A673 (cell line): Measurements from ENCODE around the gene RAB28. TPM values are rescaled to one million over a fixed set of nuclear protein-coding genes. Genes with fewer than 3 reads are reported as not detected.

Experiments
- BruUV-seq: library from RNA; stranded (reverse); fragments of 400-500 nt; replicated peaks from 2 replicates; lab custom pipeline; 2021; lab: Mats Ljungman, UMichigan
- CTCF ChIA-PET: fragments of 300-600 bp; sonication (Branson Sonifier 250); formaldehyde crosslinking; loops from one replicate; lab custom pipeline; 2022; ENCODE audit warnings: antibody characterized with exemption; lab: Charles Lee
- POLR2A ChIA-PET: fragments of 300-600 bp; sonication (Branson Sonifier 250); formaldehyde crosslinking; loops from one replicate; lab custom pipeline; 2022; ENCODE audit warnings: antibody characterized with exemption; ENCODE audit not compliant: low non-redundant PET; lab: Charles Lee
- DNase-seq: peaks from one replicate; pipeline ENCODE4 v3.0.0-alpha.2; 2015; ENCODE audit warnings: low spot score
- H3K27ac ChIP-seq: fragments of 200-600 bp; sonication (generic); 2 replicates; pipeline ENCODE4 v1.5.1; 2016; ENCODE audit warnings: mixed run types, low read depth, mild to moderate bottlenecking, mixed read lengths, antibody characterized with exemption, low read length; ENCODE audit not compliant: poor library complexity, severe bottlenecking
- H3K27me3 ChIP-seq: fragments of 200-600 bp; sonication (generic); replicated peaks from 2 replicates; pipeline ENCODE4 v1.6.1; 2017; ENCODE audit warnings: mixed run types, low read depth, mild to moderate bottlenecking, mixed read lengths, antibody characterized with exemption, low read length; ENCODE audit not compliant: insufficient read depth, poor library complexity
- H3K36me3 ChIP-seq: fragments of 200-600 bp; sonication (generic); 2 replicates; pipeline ENCODE4 v1.6.1; 2016; ENCODE audit warnings: mixed run types, mild to moderate bottlenecking, mixed read lengths, antibody characterized with exemption, low read length; ENCODE audit not compliant: insufficient read depth, poor library complexity, severe bottlenecking
- H3K4me1 ChIP-seq: fragments of 200-600 bp; sonication (generic); 2 replicates; pipeline ENCODE4 v1.6.1; 2017; ENCODE audit warnings: mixed run types, mild to moderate bottlenecking, mixed read lengths, antibody characterized with exemption, low read length; ENCODE audit not compliant: insufficient read depth, poor library complexity, severe bottlenecking
- H3K4me3 ChIP-seq: fragments of 200-600 bp; sonication (generic); 2 replicates; pipeline ENCODE4 v1.5.1; 2016; ENCODE audit warnings: low read depth, mixed run types, mild to moderate bottlenecking, mixed read lengths, low read length; ENCODE audit not compliant: poor library complexity, severe bottlenecking
- H3K9me3 ChIP-seq: fragments of 200-600 bp; sonication (generic); 2 replicates; pipeline ENCODE4 v1.6.1; 2016; ENCODE audit warnings: mixed run types, low read depth, mild to moderate bottlenecking, mixed read lengths, antibody characterized with exemption, low read length; ENCODE audit not compliant: poor library complexity, severe bottlenecking
- CTCF ChIP-seq: fragments of 300-800, 200-600 bp; sonication (generic); conservative IDR thresholded peaks from 2 replicates; pipeline ENCODE4 v1.5.1; 2017; ENCODE audit warnings: low read depth, mild to moderate bottlenecking, antibody characterized with exemption, low read length, moderate library complexity, mixed read lengths
- EZH2 ChIP-seq: fragments of 200-600 bp; sonication (generic); IDR thresholded peaks from 2 replicates; pipeline ENCODE4 v1.6.1; 2017; ENCODE audit warnings: borderline replicate concordance, low read depth, mild to moderate bottlenecking, mixed read lengths, antibody characterized with exemption, low read length; ENCODE audit not compliant: poor library complexity, severe bottlenecking
- intact Hi-C: fragments of 100-400 bp; cut with micrococcal nuclease; formaldehyde crosslinking; loops from one replicate; pipeline ENCODE4 v1.10.0; 2022; ENCODE audit not compliant: unreplicated experiment
- total RNA-seq: library from RNA; stranded (reverse); gene quantifications from 2 replicates; pipeline ENCODE4 v1.2.3, GENCODE V29; 2021

The RAB28 gene
- total RNA-seq, 1 experiment from 2014 or later = 22.6 TPM

- Histone ChIP-seq H3K9me3 (no peaks in the 10 kb centered on the region), H3K4me3 (no peak overlapping the region), H3K4me1 (no peaks in the 10 kb centered on the region), H3K27ac (no peak overlapping the region), H3K36me3 (no peaks in the 10 kb centered on the region), H3K27me3 (no peaks in the 10 kb centered on the region)
- POLR2A ChIA-PET = no interaction called here
- CTCF ChIA-PET = no interaction called here
- BruUV-seq = no TSS peak
- TF ChIP-seq CTCF = no peak
- no peak for TF ChIP-seq EZH2
- intact Hi-C loops = no loop called here
- DNase-seq = no peak
Observed at GRCh38 chr4:13368217-13368616, 115.9 kb downstream of the RAB28 start.

GRCh38 chr4:13367691-13368090 lies 116.4 kb downstream of the RAB28 start:
- Histone ChIP-seq H3K27ac (no peak overlapping the region), H3K36me3 (no peaks in the 10 kb centered on the region), H3K4me3 (no peak overlapping the region)

GRCh38 chr4:13367244-13367643 lies 116.9 kb downstream of the RAB28 start:
- H3K9me3 ChIP-seq = no peaks in the 10 kb centered on the region
- BruUV-seq = no TSS peak
- H3K4me3 ChIP-seq = no peak overlapping the region
- no peak for DNase-seq
- intact Hi-C loops = no loop called here
- ChIA-PET CTCF (no interaction called here), POLR2A (no interaction called here)
- no peaks in the 10 kb centered on the region for H3K27me3 ChIP-seq
- H3K36me3 ChIP-seq = no peaks in the 10 kb centered on the region
- TF ChIP-seq CTCF (no peak), EZH2 (no peak)
- no peak overlapping the region for H3K27ac ChIP-seq
- no peaks in the 10 kb centered on the region for H3K4me1 ChIP-seq

More at GRCh38 chr4:13367691-13368090, 116.4 kb downstream of the RAB28 start:
- CTCF ChIA-PET = no interaction called here
- BruUV-seq = no TSS peak
- Histone ChIP-seq H3K4me1 (no peaks in the 10 kb centered on the region), H3K27me3 (no peaks in the 10 kb centered on the region), H3K9me3 (no peaks in the 10 kb centered on the region)
- POLR2A ChIA-PET = no interaction called here
- TF ChIP-seq EZH2 (no peak), CTCF (no peak)
- DNase-seq = no peak
- intact Hi-C loops = no loop called here
